Measurements from ENCODE around the gene DSCAML1.

Gene DSCAML1

GRCh38 chr11:117612177-117612576, 184.8 kb downstream of the DSCAML1 start:
- H3K4me3 ChIP-seq (ENCODE audit: low read depth, low read length): no peak overlapping the region
- no peak for DNase-seq (ENCODE audit: low read depth)
- TF ChIP-seq, protein P1, sequence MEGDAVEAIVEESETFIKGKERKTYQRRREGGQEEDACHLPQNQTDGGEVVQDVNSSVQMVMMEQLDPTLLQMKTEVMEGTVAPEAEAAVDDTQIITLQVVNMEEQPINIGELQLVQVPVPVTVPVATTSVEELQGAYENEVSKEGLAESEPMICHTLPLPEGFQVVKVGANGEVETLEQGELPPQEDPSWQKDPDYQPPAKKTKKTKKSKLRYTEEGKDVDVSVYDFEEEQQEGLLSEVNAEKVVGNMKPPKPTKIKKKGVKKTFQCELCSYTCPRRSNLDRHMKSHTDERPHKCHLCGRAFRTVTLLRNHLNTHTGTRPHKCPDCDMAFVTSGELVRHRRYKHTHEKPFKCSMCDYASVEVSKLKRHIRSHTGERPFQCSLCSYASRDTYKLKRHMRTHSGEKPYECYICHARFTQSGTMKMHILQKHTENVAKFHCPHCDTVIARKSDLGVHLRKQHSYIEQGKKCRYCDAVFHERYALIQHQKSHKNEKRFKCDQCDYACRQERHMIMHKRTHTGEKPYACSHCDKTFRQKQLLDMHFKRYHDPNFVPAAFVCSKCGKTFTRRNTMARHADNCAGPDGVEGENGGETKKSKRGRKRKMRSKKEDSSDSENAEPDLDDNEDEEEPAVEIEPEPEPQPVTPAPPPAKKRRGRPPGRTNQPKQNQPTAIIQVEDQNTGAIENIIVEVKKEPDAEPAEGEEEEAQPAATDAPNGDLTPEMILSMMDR (conservative IDR thresholded peaks at IDR 0.05; ENCODE audit: low read depth, low read length): no peak

- TF ChIP-seq, protein P1 (conservative IDR thresholded peaks at IDR 0.05; ENCODE audit: low read depth, low read length): no peak
- DNase-seq (ENCODE audit: low read depth): peak; percentile 11
- no peak overlapping the region for H3K4me3 ChIP-seq (ENCODE audit: low read depth, low read length)
Measured at GRCh38 chr11:117610901-117611300, 186.1 kb downstream of the DSCAML1 start.

GRCh38 chr11:117610045-117610444, 187.0 kb downstream of the DSCAML1 start:
- TF ChIP-seq, protein P1 (conservative IDR thresholded peaks at IDR 0.05; ENCODE audit: low read depth, low read length): no peak
- no peak overlapping the region for H3K4me3 ChIP-seq (ENCODE audit: low read depth, low read length)
- DNase-seq (ENCODE audit: low read depth): peak; percentile 52

DNA sequence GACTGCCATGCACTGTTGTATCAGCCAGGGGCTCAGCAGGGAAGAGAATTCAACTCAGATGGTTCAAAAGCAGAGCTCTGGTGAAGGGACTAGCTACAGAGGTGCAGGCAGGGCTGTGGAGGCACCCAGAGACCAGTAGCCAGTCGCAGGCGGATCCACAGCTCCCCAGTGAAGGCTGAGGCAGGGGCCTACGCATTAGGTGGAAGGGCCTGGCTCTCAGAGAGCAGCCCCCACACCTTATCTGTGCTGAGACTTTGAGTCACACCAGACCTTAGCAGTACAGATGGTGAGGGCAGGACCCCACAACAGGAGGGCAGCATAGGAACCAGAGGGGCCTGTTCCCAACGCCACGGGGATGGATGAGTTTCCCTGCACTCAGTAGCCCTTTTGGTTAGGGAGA, 189.6 kb downstream of the DSCAML1 start:
- no peak for DNase-seq (ENCODE audit: low read depth)
- no peak overlapping the region for H3K4me3 ChIP-seq (ENCODE audit: low read depth, low read length)
- TF ChIP-seq, protein P1 (conservative IDR thresholded peaks at IDR 0.05; ENCODE audit: low read depth, low read length): no peak

GRCh38 chr11:117606790-117607189, 190.2 kb downstream of the DSCAML1 start:
- TF ChIP-seq, protein P1 (conservative IDR thresholded peaks at IDR 0.05; ENCODE audit: low read depth, low read length): no peak
- no peak overlapping the region for H3K4me3 ChIP-seq (ENCODE audit: low read depth, low read length)
- DNase-seq (ENCODE audit: low read depth): no peak

GRCh38 chr11:117606211-117606610, 190.8 kb downstream of the DSCAML1 start:
- no peak for DNase-seq (ENCODE audit: low read depth)
- no peak overlapping the region for H3K4me3 ChIP-seq (ENCODE audit: low read depth, low read length)
- TF ChIP-seq, protein P1 (conservative IDR thresholded peaks at IDR 0.05; ENCODE audit: low read depth, low read length): no peak

DNA sequence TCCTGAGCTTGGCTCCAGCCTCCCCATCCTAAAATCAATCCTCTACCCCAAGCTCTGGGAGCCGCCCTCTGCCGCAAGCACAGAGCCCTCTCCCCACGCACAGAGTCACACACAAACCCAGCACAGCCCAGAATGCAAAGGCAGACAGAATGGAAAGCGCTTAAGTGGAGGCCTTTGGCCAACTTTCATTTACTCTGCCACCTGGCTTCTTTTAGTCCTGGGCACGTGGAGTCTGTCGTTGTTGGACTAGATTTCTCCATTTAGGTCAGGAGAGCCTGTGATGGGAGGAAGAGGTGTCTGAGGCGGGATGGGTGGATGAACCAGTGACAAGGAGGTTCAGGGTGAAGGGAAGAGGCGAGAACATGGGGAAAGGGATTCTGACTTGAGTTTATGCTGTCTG, 191.7 kb downstream of the DSCAML1 start:
- TF ChIP-seq, protein P1 (conservative IDR thresholded peaks at IDR 0.05; ENCODE audit: low read depth, low read length): no peak
- no peak overlapping the region for H3K4me3 ChIP-seq (ENCODE audit: low read depth, low read length)
- DNase-seq (ENCODE audit: low read depth): no peak

Data from choroid plexus epithelial cell (primary cell).